Progenitor cell of endocrine pancreas (in vitro differentiated cells): ENCODE results near the gene PPP1R16B. TPM values are rescaled to one million over a fixed set of nuclear protein-coding genes. Genes with fewer than 3 reads are reported as not detected.

Experiments
- DNase-seq: peaks from one replicate; pipeline ENCODE4 v3.0.0; 2021; ENCODE audit warnings: low spot score; ENCODE audit not compliant: unreplicated experiment
- H3K27ac Mint-ChIP-seq: 2 replicates; pipeline ENCODE4 v1.8.0; 2021; ENCODE audit warnings: mild to moderate bottlenecking, moderate library complexity, mixed read lengths
- H3K27me3 Mint-ChIP-seq: 2 replicates; pipeline ENCODE4 v1.8.0; 2021; ENCODE audit warnings: mixed read lengths
- H3K36me3 Mint-ChIP-seq: 2 replicates; pipeline ENCODE4 v1.8.0; 2022; ENCODE audit warnings: mixed read lengths; ENCODE audit not compliant: insufficient read depth
- H3K4me1 Mint-ChIP-seq: 2 replicates; pipeline ENCODE4 v1.8.0; 2021; ENCODE audit warnings: low read depth, mixed read lengths
- H3K4me3 Mint-ChIP-seq: 2 replicates; pipeline ENCODE4 v1.8.0; 2021; ENCODE audit warnings: low read depth, mild to moderate bottlenecking, moderate library complexity, mixed read lengths
- H3K9me3 Mint-ChIP-seq: 2 replicates; pipeline ENCODE4 v1.8.0; 2021; ENCODE audit warnings: low read depth, mixed read lengths
- CTCF ChIP-seq: fragments of 200-600 bp; sonication (generic); IDR thresholded peaks from one replicate; pipeline ENCODE4 v1.5.0; 2021; ENCODE audit warnings: antibody characterized with exemption, mild to moderate bottlenecking; ENCODE audit not compliant: unreplicated experiment
- long read RNA-seq: library from polyadenylated mRNA; unstranded; transcript quantifications from one replicate; pipeline ENCODE4 v2.0.0, GENCODE V29; 2020
- total RNA-seq: library from RNA; stranded (reverse); gene quantifications from 2 replicates; pipeline ENCODE4 v1.2.1, GENCODE V29; 2021

The PPP1R16B gene
- not detected in 2 replicates for total RNA-seq
- long read RNA-seq: 0 reads

- DNase-seq: peak; percentile 41
- H3K9me3 Mint-ChIP-seq: no peaks in the 10 kb centered on the region
- H3K27me3 Mint-ChIP-seq: peaks cover 58% of the 10 kb centered on the region
- H3K36me3 Mint-ChIP-seq: no peaks in the 10 kb centered on the region
- peak within 1 kb of the TSS; percentile 66 for H3K4me3 Mint-ChIP-seq
- H3K27ac Mint-ChIP-seq: no peak within 1 kb of the TSS
- no peaks in the 10 kb centered on the region for H3K4me1 Mint-ChIP-seq
- TF ChIP-seq CTCF: no peak
These were observed at the start of gene PPP1R16B for GRCh38 chr20:38805502-38805957. PPP1R16B (plus strand) TSS chr20:38805697; CDS start chr20:38835926, 30,229 bp downstream.

- TF ChIP-seq CTCF: no peak
- peaks cover 28% of the 10 kb centered on the region for H3K36me3 Mint-ChIP-seq
These were observed 48.2 kb upstream of the PPP1R16B start for GRCh38 chr20:38757145-38757775.

GRCh38 chr20:38759106-38759505, 46.4 kb upstream of the PPP1R16B start:
- Mint-ChIP-seq H3K27ac (no peak overlapping the region), H3K4me3 (no peak overlapping the region), H3K9me3 (no peaks in the 10 kb centered on the region), H3K4me1 (no peaks in the 10 kb centered on the region), H3K36me3 (peaks cover 30% of the 10 kb centered on the region), H3K27me3 (no peaks in the 10 kb centered on the region)
- no peak for TF ChIP-seq CTCF
- no peak for DNase-seq

More at GRCh38 chr20:38757145-38757775, 48.2 kb upstream of the PPP1R16B start:
- Mint-ChIP-seq H3K27ac (no peak overlapping the region), H3K4me3 (no peak overlapping the region), H3K27me3 (no peaks in the 10 kb centered on the region), H3K9me3 (no peaks in the 10 kb centered on the region), H3K4me1 (no peaks in the 10 kb centered on the region)
- DNase-seq: no peak

GRCh38 chr20:38760978-38761377, 44.5 kb upstream of the PPP1R16B start:
- Mint-ChIP-seq H3K27ac (no peak overlapping the region), H3K36me3 (peaks cover 29% of the 10 kb centered on the region), H3K4me3 (no peak overlapping the region), H3K4me1 (no peaks in the 10 kb centered on the region), H3K9me3 (no peaks in the 10 kb centered on the region), H3K27me3 (no peaks in the 10 kb centered on the region)
- no peak for TF ChIP-seq CTCF
- DNase-seq: no peak

GRCh38 chr20:38762174-38762573, 43.3 kb upstream of the PPP1R16B start:
- no peak for DNase-seq
- TF ChIP-seq CTCF: no peak
- no peaks in the 10 kb centered on the region for H3K4me1 Mint-ChIP-seq
- H3K27me3 Mint-ChIP-seq: no peaks in the 10 kb centered on the region
- H3K4me3 Mint-ChIP-seq: no peak overlapping the region
- H3K36me3 Mint-ChIP-seq: peaks cover 29% of the 10 kb centered on the region
- H3K9me3 Mint-ChIP-seq: no peaks in the 10 kb centered on the region
- H3K27ac Mint-ChIP-seq: no peak overlapping the region
